ENCODE data around the gene RABGAP1L.
"Not testable (repeated sequence)": the region's sequence is repeated elsewhere in the genome, so short reads cannot be mapped to it uniquely, and the experiment has no call there.

Gene RABGAP1L

DNA sequence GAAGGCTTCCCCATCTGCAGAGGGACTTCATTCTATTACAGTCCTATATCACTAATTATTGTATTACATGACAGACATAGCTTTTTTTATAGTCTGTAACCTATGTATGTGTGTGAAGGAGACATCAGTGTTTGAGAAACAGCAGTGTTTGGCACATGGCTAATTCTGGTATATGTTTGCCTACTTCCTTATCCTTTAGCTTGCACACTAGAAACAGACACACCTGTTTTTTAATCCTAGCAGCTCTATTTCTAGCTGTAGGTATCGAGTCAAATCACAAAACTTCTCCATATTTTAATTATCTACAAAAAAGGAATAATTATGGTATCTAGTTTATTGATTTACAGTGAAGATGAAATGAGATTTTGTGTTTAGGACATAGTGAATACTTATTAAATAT lies 711.0 kb downstream of the RABGAP1L start:
- no peak for DNase-seq (ENCODE audit: low read depth)

DNA sequence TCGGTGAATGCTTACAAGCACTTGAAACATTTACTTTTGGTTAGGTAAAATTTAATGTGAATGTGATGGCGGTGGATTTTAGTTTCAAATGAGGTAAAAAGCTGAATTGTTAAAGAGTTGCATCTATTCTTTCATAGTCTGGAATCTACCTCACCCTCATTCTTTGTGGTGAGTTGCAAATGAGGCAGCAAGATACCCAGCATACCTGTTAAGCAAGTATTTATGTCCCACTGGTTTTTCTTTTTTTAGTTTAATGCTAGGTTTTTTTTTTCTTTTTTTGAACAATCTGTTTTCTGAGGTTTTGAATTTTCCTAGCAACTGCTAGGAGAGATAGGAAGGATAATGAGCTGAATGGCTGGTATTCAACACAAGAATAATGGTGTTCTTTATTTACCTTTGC lies 712.6 kb downstream of the RABGAP1L start:
- DNase-seq (ENCODE audit: low read depth), result no peak

DNA sequence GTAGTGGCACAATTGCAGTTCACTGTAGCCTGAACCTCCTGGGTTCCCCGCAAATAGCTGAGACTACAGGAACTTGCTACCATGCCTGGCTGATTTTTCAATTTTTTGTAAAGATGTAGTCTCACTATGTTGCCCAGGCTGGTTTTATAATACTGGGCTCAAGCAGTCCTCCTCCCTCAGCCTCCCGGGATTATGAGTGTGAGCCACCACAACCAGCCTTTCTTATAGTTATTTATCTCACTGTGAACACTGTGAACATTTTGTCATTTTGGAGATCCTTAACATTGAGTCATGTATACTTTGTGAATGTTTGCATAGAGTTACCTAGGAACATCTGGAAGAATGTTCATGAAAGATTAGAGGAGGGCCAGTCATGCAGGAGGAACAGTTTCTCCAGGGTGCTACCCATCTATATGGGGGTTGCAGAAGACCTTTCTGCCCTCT lies 713.3 kb downstream of the RABGAP1L start:
- no peak for DNase-seq (ENCODE audit: low read depth)

DNA sequence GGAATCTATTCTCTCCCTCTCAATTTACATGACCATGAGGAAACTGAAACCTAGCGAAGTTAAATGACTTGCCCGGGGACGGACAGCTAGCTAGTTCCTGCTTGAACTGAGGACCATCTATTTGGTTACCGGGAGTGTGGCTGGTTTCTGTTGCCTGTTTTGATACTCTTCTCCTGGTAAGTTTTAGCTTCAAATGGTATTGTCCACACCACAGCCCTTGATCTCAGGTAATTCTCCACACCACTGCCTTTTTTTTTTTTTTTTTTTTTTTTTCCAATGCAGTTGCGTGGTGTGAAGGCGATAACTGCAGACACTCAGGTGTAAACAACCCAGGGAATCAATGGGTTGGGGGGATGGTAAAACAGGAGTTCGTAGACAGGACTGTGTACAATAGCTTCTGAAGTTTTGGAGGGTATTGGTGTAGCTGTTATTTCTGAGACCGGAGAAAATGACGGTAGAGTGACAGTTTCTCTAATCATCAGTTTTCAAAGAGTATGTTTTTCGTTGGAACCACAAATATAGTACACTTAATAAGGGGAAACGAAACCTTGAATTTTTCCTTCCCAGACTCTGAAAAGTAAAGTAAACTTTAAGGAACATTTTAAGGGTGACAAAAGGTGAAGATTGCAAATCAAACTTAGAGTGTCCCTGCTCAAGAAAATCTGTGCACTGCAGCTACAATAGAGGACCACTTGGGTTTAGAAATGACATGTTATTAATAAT lies 715.2 kb downstream of the RABGAP1L start:
- no peak for DNase-seq (ENCODE audit: low read depth)

DNA sequence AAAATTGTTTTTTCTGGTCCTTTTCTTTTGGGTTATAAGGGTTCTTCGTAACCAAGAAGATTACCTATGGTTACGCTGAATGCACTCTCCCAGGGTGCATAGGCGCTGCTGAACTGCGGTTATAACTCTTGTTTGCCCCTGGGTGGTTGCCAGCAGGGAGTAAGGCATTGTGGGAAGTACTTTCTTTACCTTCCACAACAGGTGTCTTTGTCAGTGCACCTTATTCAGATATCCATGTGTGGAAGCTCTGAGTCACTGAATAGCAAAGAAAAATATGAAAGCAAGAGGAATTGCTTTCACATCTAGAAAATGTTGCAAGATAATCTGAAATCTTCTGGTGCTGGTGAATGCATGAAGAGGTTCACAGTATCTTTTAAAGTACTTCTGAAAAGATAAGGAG lies 716.0 kb downstream of the RABGAP1L start:
- DNase-seq (ENCODE audit: low read depth), result no peak

DNA sequence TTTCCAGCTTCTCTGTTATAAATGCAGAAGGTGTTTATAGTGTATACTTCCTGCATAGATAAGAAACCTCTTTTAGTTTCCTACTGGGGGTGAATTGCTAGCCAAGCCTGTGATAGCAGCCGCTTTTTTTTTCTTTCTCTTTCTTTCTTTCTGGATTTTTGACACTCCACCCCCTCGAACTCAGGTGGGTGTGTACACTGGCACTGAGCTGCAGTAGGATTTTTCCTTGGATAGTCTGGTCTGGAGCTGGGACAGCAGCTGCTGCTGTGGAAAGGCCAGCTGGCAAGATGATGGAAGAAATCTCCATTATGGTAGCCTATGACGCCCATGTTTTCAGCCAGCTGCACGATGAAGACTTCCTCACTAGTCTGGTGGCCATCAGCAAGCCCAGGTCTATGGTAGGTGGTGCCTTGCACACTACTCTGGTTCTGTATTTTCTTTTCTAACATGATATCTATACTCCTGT lies 717.9 kb downstream of the RABGAP1L start:
- DNase-seq (ENCODE audit: low read depth), result no peak

DNA sequence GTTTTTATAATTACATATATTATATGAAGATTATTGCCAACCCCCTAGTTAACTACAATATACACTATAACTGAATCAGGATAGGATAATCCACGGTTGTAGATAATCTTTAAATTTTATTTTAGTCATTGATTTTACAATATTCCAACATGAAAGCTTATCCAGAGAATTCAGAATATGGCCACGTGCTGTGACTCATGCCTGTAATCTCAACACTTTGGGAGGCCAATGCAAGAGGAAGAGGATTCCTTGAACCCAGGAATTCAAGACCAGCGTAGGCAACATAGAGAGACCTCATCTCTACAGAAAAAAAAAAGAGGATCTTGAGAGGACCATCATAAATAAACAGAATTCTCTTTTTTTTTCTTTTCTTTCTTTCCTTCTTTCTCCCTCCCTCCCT lies 720.9 kb downstream of the RABGAP1L start:
- no peak for DNase-seq (ENCODE audit: low read depth)

DNA sequence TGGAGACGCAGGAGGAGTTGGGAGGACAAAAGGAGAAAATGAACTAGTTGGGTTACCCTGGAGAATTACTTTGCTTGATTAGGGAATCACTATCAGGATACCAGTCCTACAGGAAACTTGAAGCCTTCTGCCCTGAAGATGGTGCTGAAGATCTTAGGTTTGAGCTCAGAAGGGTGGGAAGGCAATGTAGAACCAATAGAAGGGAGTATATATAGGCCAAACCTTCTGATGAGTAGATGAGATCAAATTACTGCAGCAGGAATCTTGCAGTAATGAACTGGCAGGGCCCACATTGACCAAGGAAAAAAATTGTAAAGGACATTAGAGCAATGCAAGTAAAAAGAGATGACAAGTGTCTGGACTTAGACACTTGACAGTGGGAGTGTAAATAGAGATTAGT lies 724.1 kb downstream of the RABGAP1L start:
- no peak for DNase-seq (ENCODE audit: low read depth)

DNA sequence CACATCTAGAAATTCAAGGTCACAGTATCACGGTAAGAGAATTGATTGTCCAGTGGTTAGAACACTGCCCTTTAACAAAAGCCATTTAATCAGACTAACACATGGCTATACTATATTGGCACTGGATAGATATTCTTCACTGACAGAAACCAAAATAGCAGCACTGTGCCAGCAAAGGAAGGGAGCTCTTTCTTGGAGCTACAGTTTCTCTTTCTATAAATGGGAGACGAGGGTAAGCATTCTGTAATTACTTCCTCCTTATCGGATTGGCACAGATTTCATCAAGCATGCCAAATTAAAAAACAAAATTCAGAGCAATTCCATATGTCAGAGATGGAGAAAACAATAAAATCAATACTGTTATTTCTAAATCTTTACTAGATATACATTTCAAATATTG lies 724.7 kb downstream of the RABGAP1L start:
- DNase-seq (ENCODE audit: low read depth), result no peak

DNA sequence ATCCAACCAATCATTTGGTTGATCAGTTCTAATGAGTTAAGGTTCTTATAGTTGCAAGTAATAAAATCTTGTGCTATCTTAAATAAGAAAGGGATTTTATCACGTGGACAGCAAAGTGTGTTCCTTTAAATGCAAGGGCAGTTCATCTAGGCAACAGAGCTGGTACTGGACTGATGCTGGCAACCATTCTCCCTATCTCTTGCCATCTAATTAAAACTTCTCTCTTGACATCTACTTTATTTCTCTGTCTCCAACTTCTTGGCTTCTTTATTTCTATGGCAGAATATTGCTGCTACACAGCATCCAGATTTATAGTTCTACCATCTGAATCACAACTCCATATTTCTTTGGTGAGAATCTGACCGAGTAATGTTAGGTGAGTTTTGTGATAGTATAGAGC lies 725.2 kb downstream of the RABGAP1L start:
- DNase-seq (ENCODE audit: low read depth), result no peak

DNA sequence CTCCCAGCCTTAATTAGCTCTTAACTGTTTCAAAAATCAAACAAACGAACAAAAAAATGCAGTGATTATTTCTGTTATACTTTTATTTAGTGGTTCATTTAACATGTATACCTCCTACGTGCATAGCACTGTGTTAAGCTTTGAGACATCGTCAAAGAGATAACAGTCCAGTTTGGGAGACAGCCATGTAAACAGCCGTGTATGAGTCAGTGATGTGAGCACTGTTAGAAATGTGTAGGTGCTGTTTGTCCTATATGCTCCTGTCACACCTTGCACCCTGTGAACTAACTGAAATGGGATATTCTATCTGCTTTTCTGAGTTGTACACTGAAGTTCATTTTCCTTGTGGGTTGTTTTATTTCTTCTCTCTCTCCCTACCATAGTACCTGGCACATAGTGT lies 730.7 kb downstream of the RABGAP1L start:
- DNase-seq (ENCODE audit: low read depth), result no peak

DNA sequence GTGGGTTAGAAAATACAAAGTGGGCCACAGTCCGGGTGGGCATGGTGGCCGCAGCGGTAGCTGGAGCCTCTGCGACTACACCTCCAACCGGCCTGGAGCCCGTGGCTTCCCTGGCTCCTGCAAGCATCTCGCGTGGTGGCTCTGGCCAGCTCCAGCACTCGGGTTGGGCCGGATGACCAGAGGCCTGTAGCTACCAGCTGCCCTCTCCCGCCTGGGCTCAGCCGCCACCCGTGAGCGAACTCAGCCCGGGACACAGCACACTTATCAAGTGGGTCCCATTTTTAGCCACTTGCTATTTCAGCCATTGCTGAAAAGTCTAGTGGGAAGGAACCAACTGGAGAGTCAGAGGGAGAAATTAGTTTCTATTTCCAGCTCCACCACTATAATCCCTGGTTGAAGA lies 732.7 kb downstream of the RABGAP1L start:
- no peak for DNase-seq (ENCODE audit: low read depth)

DNA sequence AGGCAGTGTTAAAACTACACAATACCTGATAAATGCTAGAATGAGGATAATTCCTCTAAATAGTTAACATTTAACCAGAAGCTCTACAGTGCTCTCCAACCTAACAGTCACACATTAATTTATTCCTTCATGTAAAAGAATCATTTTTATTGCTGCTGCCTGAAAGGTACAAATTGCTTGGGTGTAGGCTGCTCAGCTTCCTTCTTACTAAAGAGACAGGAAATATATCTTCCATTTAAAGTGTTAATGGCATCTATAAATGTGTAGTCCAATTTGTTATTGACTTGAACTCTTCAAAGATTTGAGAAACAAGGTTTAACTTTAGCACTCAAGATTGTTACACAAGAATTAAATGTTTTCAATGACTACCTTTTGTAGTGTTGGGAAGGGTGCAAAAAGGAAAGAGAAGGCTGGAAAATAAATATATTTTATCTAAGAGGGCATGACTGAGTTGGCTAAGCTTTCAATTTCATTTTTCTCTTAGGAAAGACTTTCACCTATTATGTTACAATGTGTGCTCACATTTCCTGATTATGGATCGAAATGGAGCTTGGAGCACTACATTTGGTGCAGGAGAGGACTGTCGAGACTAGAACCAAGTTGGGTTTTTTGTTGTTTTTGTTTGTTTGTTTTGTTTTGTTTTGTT lies 734.9 kb downstream of the RABGAP1L start:
- no peak for DNase-seq (ENCODE audit: low read depth)

DNA sequence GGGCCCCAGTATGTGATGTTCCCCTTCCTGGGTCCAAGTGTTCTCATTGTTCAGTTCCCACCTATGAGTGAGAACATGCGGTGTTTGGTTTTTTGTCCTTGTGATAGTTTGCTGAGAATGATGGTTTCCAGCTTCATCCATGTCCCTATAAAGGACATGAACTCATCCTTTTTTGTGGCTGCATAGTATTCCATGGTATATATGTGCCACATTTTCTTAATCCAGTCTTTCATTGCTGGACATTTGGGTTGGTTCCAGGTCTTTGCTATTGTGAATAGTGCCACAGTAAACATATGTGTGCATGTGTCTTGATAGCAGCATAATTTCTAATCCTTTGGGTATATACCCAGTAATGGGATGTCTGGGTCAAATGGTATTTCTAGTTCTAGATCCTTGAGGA lies 736.3 kb downstream of the RABGAP1L start:
- DNase-seq (ENCODE audit: low read depth), result not testable (repeated sequence)

DNA sequence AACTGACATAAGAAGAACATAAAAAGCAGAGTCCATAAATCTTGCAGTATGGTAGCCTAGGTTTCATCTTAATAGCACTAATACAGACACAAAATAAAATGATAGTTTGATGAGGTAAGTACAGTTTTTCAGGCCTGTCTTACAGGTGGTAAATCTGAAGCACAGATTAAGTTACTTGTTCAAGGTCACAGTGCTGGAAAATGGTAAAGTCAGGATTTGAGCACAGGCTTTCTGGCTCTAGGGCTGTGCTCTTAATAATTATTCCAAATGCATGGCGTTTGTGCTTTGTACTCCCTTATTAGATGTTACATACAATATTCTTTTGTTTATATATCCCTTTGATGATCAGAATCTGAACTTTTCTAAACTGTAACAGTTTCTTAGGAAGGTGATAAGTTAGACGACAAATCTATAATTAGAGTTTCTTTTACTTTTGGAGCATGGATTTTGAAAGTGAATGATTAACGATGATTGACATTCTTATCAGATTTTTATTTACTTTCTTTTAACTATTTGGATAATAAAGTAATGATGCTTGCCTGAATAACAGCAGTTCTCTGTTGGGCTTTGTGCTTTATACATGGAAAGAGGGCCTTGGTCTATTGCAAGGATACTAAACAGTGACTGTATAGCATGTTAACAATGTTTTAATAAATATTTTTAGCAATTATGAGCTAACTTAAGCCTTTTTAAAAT lies 738.9 kb downstream of the RABGAP1L start:
- DNase-seq (ENCODE audit: low read depth), result no peak

DNA sequence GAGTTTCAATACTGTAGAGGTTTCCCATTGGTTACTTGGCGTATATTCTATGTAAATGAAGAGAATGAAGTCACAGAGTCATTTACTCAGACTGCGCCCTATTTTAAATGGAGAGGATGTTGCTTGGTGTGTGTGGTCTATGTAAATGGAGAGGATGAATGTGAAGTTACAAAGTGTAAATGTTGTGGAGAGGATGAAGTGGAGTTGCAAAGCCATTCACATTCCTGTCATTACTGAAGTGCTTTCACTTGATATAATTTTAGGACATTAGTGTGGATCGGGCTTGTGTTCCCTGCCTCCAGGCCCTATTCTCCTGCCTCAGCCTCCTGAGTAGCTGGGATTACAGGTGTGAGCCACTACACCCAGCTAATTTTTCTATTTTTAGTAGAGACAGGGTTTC lies 741.0 kb downstream of the RABGAP1L start:
- no peak for DNase-seq (ENCODE audit: low read depth)

DNA sequence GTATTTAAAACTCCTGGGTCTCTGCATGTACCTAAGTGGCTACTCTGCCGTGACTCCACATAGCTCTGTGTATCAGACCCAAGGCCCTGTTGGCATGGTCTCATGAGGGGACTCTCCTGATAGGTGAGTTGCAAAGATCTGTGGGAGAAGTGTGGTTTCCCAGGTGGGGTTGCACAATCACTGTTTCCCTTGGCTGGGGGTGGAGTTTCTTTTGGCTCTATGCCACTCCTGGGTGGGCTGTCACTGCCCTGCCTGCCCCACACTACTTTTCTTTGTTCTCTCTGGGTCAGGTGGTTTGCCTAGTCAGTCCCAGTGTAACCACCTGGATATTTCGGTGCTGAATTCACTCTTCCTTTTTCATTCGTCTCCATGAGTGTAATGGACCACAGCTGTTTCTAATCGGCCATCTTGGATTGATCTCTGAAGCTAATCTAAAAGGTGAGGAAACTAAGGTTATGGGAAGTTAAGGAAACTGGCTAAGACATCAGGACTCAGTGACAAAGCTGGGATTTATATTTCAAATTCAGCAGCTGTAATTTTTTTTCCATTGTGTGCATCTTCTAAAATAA lies 743.3 kb downstream of the RABGAP1L start:
- no peak for DNase-seq (ENCODE audit: low read depth)

DNA sequence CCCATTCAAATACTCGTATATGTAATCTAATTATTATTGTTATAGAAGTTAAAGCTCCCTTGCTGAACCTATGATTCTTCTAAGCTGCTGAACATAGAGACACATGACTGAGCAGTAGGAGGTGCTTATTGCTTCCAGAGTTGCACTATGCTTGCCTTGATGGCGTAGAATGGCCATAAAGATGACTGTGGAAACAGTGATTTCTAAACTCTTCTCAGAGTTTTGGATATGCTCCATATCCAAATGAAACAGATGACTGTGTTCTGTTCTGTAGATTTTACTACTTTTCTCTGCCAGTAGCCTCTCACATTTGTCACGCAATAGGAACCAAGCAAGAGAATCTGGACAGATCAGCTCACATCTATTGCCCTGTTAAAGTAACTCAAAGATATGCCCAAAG lies 752.3 kb downstream of the RABGAP1L start:
- no peak for DNase-seq (ENCODE audit: low read depth)

DNA sequence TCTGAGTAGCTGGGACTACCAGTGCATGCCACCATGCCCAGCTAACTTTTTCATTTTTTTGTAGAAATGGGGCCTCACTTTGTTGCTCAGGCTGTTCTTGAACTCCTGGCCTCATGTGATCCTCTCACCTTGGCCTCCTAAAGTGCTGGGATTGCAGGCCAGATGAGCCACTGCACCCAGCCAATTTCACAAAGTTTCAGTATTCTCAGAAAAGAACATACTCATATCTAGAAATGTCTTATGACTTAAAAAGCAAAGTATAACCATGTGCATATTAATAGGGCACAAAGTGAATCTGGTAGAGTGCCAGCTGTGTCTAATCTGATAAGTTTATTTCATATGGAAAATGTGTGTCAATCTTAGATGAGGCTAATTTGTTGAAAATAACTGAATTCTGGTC lies 752.9 kb downstream of the RABGAP1L start:
- no peak for DNase-seq (ENCODE audit: low read depth)

DNA sequence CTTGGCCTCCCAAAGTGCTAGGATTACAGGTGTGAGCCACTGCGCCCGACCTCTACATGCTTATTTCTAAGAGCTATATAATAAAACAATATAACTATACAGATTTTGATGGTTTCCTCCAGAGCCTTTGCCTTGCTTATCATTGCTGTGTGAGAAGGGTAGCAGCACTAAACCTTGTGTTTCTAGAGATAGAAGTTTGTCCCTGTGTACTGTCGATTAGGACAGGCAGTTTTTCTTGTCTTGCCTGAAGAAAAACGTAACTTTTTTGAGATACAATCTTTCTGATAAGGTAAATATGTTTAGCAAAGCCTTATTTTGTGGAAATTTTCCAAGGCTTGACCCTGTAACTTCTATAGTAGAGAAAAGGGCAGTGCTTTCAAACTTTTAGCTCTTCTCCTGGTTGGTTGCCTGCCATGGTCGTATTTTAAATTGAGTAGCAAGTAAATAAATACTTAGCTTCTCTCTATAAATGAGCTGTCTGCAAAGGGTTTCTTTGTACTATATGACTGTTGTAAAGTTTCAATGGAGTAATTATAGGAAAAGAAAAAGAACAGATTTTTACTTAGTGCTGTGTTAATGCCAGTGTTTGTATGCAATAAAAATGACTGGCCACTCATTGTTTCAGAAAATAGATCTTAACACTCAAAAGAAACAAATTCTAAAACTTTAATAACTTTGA lies 754.0 kb downstream of the RABGAP1L start:
- no peak for DNase-seq (ENCODE audit: low read depth)

DNA sequence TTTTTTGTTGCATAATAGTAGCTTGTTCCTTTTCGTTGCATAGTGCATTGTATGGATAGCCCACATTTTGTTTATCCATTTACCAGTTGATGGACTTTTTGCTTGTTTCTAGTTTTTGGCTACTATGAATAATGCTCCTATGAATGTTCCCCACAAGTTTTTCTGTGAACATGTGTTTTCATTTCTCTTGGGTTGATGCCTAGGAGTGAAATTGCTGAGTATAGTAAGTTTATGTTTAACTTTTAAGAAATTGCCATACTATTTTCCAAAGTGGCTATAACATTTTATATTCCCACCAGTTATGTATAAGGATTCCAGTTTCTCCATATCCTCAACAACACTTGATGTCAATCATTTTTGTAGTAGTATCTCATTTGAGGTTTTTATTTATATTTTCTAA lies 755.7 kb downstream of the RABGAP1L start:
- no peak for DNase-seq (ENCODE audit: low read depth)

DNA sequence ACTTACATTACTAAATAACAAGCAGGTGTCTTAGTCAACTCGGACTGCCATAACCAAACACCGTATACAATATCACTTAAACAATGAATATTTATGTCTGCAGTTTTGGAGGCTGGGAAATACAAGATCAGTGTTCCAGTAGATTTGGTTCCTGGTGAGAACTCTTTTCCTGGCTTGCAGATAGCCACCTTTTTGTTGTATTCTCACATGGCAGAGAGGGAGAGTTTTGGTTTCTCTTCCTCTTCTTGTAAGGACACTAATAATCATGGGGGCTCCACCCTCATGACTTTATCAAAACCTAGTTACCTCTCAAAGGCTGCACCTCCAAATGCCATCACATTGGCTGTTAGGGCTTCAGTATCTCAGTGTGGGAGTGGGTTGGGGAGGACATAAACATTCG lies 757.5 kb downstream of the RABGAP1L start:
- no peak for DNase-seq (ENCODE audit: low read depth)

Measured in stimulated activated CD8-positive, alpha-beta memory T cell treated with anti-CD3 and anti-CD28 coated beads, Interleukin-7, amount 100 ng/mL, for 24 hours (primary cell).